Adrenal gland (tissue), 5 donors: ENCODE measurements around the gene STK39.

Experiments used
- CTCF ChIP-seq, 6 experiments: fragments of 450-650 bp in 4 of 6; fragments of 200-600 bp in 2 of 6; sonication (generic) in 1 of 6; IDR thresholded peaks; 1 replicate in 5 of 6; 2 replicates in 1 of 6; pipeline versions ENCODE4 v1.5.1 to v1.8.0; 2016 to 2021; ENCODE audit warnings: antibody characterized with exemption in 6 of 6, mild to moderate bottlenecking in 2 of 6, moderate library complexity in 1 of 6
- POLR2A ChIP-seq, 2 donors: fragments of 450-650 bp; IDR thresholded peaks; one replicate each; pipeline ENCODE4 v1.6.1; 2017; ENCODE audit warnings: antibody characterized with exemption in 2 of 2, mild to moderate bottlenecking in 2 of 2, moderate library complexity in 1 of 2
- donor health status: DM: no; HTN: no; CAD: no.

- TF ChIP-seq POLR2A (IDR thresholded peaks at IDR 0.05), result no peak
- no peak for TF ChIP-seq CTCF (IDR thresholded peaks at IDR 0.05)
Observed at GRCh38 chr2:168134485-168134884, 112.9 kb downstream of the STK39 start.
